K562 (cell line): ENCODE data around the gene NOTO. TPM values are rescaled to one million over a fixed set of nuclear protein-coding genes. Genes with fewer than 3 reads are reported as not detected.
A peak's percentile ranks its signal among the peaks of the same experiment; 100 is the strongest.

Experiments used
- CAMTA2 ChIP-seq: fragments of 250-450 bp; sonication (Bioruptor Pico); conservative IDR thresholded peaks from 2 replicates; pipeline ENCODE4 v1.5.1; 2022
- CBX2 ChIP-seq: fragments of 200-600 bp; sonication (generic); IDR thresholded peaks from one replicate; pipeline ENCODE4 v1.6.1; 2012; ENCODE audit warnings: mild to moderate bottlenecking, low read length, inconsistent platforms; ENCODE audit not compliant: insufficient read depth, poor library complexity, severe bottlenecking
- CREB1 ChIP-seq, 2 experiments: sonication (generic) in 1 of 2; formaldehyde crosslinking in 1 of 2; IDR thresholded peaks; 2 replicates each; pipeline versions ENCODE4 v1.6.1 to v1.8.0; 2012 to 2022; ENCODE audit warnings: inconsistent platforms in 1 of 2, mild to moderate bottlenecking in 1 of 2, missing genetic modification reagents in 1 of 2, moderate library complexity in 1 of 2
- MAFG ChIP-seq: fragments of 450-650 bp; conservative IDR thresholded peaks from 2 replicates; pipeline ENCODE4 v1.6.1; 2016; ENCODE audit warnings: missing genetic modification characterization, missing compliant biosample characterization
- MCM7 ChIP-seq, 2 experiments: fragments of 450-650 bp; IDR thresholded peaks; 2 replicates each; pipeline ENCODE4 v1.6.1; 2016 to 2018
- MXI1 ChIP-seq: IDR thresholded peaks from 2 replicates; pipeline ENCODE4 v1.6.1; 2011; ENCODE audit warnings: low read depth, mild to moderate bottlenecking, improper control_type of control experiment, low read length
- NCOA2 ChIP-seq, 2 experiments: fragments of 450-650 bp; IDR thresholded peaks; 2 replicates each; pipeline ENCODE4 v1.6.1; 2018; ENCODE audit warnings: mild to moderate bottlenecking in 2 of 2, moderate library complexity in 1 of 2; ENCODE audit not compliant: partially characterized antibody in 2 of 2
- NEUROD1 ChIP-seq: fragments of 150-350 bp; IDR thresholded peaks from 2 replicates; pipeline ENCODE4 v1.6.1; 2014; ENCODE audit warnings: borderline replicate concordance, low read length, low read depth; ENCODE audit not compliant: partially characterized antibody
- PML ChIP-seq: IDR thresholded peaks from 2 replicates; pipeline ENCODE4 v1.6.1; 2012; ENCODE audit warnings: low read length, inconsistent platforms
- RCOR1 ChIP-seq, 2 experiments: IDR thresholded peaks; 2 replicates each; pipeline ENCODE4 v1.6.1; 2012; ENCODE audit warnings: low read depth in 2 of 2, low read length in 2 of 2, borderline replicate concordance in 1 of 2, improper control_type of control experiment in 1 of 2
- SMARCA5 ChIP-seq: fragments of 450-650 bp; IDR thresholded peaks from 2 replicates; pipeline ENCODE4 v1.6.1; 2016
- SNIP1 ChIP-seq: fragments of 450-650 bp; IDR thresholded peaks from 2 replicates; pipeline ENCODE4 v1.7.1; 2017; ENCODE audit warnings: low read depth, mild to moderate bottlenecking
- SRSF7 ChIP-seq: fragments of 200-400 bp; formaldehyde crosslinking; optimal IDR thresholded peaks from 2 replicates; pipeline ENCODE3; 2017; ENCODE audit warnings: mild to moderate bottlenecking, low read depth, low read length
- SRSF9 ChIP-seq: fragments of 200-400 bp; formaldehyde crosslinking; IDR thresholded peaks from 2 replicates; pipeline ENCODE4 v1.6.1; 2017; ENCODE audit warnings: low read depth, low read length, borderline replicate concordance
- TRIM24 ChIP-seq, 2 experiments: fragments of 450-650 bp; IDR thresholded peaks; 2 replicates each; pipeline ENCODE4 v1.6.1; 2016
- ZFP1 ChIP-seq: fragments of 450-650 bp; formaldehyde crosslinking; IDR thresholded peaks from 2 replicates; pipeline ENCODE4 v1.4.0; 2020; ENCODE audit warnings: mild to moderate bottlenecking, mixed read lengths
- ZNF3 ChIP-seq: fragments of 250-450 bp; sonication (Bioruptor Pico); IDR thresholded peaks from 2 replicates; pipeline ENCODE4 v1.5.0; 2021; ENCODE audit warnings: mild to moderate bottlenecking, moderate library complexity
- ZNF354B ChIP-seq: fragments of 250-450 bp; sonication (Bioruptor Pico); IDR thresholded peaks from 2 replicates; pipeline ENCODE4 v1.4.0; 2020
- ZNF444 ChIP-seq: fragments of 250-450 bp; sonication (Bioruptor Pico); IDR thresholded peaks from 2 replicates; pipeline ENCODE4 v1.4.0; 2020; ENCODE audit warnings: mild to moderate bottlenecking, moderate library complexity
- ZNF583 ChIP-seq: fragments of 250-450 bp; sonication (Bioruptor Pico); IDR thresholded peaks from 2 replicates; pipeline ENCODE4 v1.4.0; 2020
- ZNF589 ChIP-seq: fragments of 200-800 bp; sonication (Bioruptor generic); IDR thresholded peaks from 2 replicates; pipeline ENCODE4 v1.6.1; 2016; ENCODE audit warnings: low read depth, missing genetic modification characterization, missing compliant biosample characterization
- polyA plus RNA-seq, 8 experiments: library from polyadenylated mRNA; depleted of rRNA in 4 of 8; stranded (reverse) in 5 of 8; unstranded in 3 of 8; fragments of >200 nt; fragmentation: Nextera tagmentation in 2 of 8; fragmentation: Illumina TruSeq in 1 of 8; extraction: Ambion mirVana in 2 of 8; extraction: Trizol in 1 of 8; gene quantifications; 2 replicates each; pipeline versions ENCODE4 v1.2.1 to v1.2.3, GENCODE V29; 2011 to 2014; ENCODE audit warnings: inconsistent platforms in 1 of 8, missing spikeins in 1 of 8
- total RNA-seq, 7 experiments: library from RNA; depleted of rRNA in 6 of 7; stranded (reverse); fragments of >200 nt in 6 of 7; fragmentation: Illumina TruSeq in 2 of 7; extraction: Trizol in 2 of 7; gene quantifications; 2 replicates each; pipeline versions ENCODE4 v1.2.1 to v1.2.3, GENCODE V29; 2011 to 2021; ENCODE audit warnings: low replicate concordance in 1 of 7
- TF ChIP-seq, protein P1 (sequence below): fragments of 250-450 bp; sonication (Bioruptor Pico); IDR thresholded peaks from 2 replicates; pipeline ENCODE4 v1.9.0; 2021; ENCODE audit warnings: mild to moderate bottlenecking, inconsistent platforms
- TF ChIP-seq, protein P2 (sequence below): fragments of 450-650 bp; formaldehyde crosslinking; IDR thresholded peaks from 2 replicates; pipeline ENCODE4 v1.4.0; 2020; ENCODE audit warnings: mild to moderate bottlenecking, moderate library complexity
- TF ChIP-seq, protein P3 (sequence below): sonication (generic); formaldehyde crosslinking; IDR thresholded peaks from 2 replicates; pipeline ENCODE4 v1.8.1; 2023; ENCODE audit warnings: mild to moderate bottlenecking, missing genetic modification reagents

Gene NOTO
- total and polyA plus RNA-seq, 9 of the 15 experiments (the other 6 are each of a cell fraction or from before 2014, with no cell fraction given), result not detected

DNA sequence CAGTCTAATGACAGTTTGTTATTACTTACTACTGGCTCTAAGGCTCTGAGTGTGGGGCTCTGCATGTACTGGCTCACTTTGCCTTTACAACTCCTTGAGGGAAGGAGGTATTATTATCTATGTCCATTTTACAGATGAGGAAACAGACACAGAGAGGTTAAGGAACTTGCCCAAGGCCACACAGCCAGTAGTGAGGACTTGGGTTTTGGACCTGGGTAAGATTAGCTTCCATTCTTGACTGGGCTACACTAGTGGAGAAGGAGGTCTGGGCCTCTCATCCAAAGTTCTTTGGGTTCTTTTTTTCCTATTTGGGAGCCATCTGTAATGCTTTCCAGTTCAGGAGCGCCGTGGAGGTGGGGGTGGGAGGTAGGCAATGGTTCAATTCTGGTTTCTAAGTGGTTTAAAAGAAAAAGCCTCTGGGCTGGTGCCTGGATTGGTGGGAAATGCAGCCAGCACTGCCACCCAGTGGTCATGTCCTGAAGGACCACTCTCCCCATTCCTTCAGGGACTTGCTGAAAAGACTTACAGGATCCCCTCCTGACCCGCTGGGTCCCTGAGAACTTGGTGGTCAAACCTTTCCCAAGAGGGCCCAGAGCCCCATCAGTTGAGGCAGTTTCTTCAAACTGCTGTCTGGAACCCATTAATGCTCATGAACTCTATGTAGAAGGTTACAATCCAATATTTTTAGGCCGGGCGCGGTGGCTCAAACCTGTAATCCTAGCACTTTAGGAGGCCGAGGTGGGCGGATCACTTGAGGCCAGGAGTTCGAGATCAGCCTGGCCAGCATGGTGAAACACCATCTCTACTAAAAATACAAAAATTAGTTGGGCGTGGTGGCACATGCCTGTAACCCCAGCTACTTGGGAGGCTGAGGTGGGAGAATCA is 38.6 kb upstream of the NOTO start (continued):
- TF ChIP-seq NCOA2 (IDR thresholded peaks at IDR 0.05; ENCODE audit: partially characterized antibody in 2 of 2), result no peak
- TF ChIP-seq SRSF7, result no peak
- TF ChIP-seq, protein P1, sequence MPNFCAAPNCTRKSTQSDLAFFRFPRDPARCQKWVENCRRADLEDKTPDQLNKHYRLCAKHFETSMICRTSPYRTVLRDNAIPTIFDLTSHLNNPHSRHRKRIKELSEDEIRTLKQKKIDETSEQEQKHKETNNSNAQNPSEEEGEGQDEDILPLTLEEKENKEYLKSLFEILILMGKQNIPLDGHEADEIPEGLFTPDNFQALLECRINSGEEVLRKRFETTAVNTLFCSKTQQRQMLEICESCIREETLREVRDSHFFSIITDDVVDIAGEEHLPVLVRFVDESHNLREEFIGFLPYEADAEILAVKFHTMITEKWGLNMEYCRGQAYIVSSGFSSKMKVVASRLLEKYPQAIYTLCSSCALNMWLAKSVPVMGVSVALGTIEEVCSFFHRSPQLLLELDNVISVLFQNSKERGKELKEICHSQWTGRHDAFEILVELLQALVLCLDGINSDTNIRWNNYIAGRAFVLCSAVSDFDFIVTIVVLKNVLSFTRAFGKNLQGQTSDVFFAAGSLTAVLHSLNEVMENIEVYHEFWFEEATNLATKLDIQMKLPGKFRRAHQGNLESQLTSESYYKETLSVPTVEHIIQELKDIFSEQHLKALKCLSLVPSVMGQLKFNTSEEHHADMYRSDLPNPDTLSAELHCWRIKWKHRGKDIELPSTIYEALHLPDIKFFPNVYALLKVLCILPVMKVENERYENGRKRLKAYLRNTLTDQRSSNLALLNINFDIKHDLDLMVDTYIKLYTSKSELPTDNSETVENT (CRISPR knock-in tag), result no peak
- no peak for TF ChIP-seq SNIP1
- no peak for TF ChIP-seq ZNF583
- no peak for TF ChIP-seq TRIM24 (IDR thresholded peaks at IDR 0.05)
- TF ChIP-seq PML, result no peak
- TF ChIP-seq ZNF444 (CRISPR knock-in tag), result no peak
- no peak for TF ChIP-seq ZNF3
- TF ChIP-seq, protein P2, sequence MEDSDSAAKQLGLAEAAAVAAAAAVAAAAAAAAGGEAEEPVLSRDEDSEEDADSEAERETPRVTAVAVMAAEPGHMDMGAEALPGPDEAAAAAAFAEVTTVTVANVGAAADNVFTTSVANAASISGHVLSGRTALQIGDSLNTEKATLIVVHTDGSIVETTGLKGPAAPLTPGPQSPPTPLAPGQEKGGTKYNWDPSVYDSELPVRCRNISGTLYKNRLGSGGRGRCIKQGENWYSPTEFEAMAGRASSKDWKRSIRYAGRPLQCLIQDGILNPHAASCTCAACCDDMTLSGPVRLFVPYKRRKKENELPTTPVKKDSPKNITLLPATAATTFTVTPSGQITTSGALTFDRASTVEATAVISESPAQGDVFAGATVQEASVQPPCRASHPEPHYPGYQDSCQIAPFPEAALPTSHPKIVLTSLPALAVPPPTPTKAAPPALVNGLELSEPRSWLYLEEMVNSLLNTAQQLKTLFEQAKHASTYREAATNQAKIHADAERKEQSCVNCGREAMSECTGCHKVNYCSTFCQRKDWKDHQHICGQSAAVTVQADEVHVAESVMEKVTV (CRISPR knock-in tag), result peak; percentile 66; the same call in 1 of the 2 replicates
- TF ChIP-seq SMARCA5, result peak; percentile 91
- TF ChIP-seq ZFP1 (CRISPR knock-in tag), result no peak
- peak in 1 of 2 experiments; percentile 33; a peak in 2 of 4 replicates for TF ChIP-seq RCOR1 (IDR thresholded peaks at IDR 0.05; ENCODE audit: borderline replicate concordance in 1 of 2, low read depth in 2 of 2, low read length in 2 of 2)
- no peak for TF ChIP-seq CREB1 (IDR thresholded peaks at IDR 0.05)
- TF ChIP-seq CREB1 (CRISPR knock-in tag; IDR thresholded peaks at IDR 0.05), result no peak
- TF ChIP-seq MCM7 (IDR thresholded peaks at IDR 0.05), result no peak
- no peak for TF ChIP-seq SRSF9
- TF ChIP-seq, protein P3, sequence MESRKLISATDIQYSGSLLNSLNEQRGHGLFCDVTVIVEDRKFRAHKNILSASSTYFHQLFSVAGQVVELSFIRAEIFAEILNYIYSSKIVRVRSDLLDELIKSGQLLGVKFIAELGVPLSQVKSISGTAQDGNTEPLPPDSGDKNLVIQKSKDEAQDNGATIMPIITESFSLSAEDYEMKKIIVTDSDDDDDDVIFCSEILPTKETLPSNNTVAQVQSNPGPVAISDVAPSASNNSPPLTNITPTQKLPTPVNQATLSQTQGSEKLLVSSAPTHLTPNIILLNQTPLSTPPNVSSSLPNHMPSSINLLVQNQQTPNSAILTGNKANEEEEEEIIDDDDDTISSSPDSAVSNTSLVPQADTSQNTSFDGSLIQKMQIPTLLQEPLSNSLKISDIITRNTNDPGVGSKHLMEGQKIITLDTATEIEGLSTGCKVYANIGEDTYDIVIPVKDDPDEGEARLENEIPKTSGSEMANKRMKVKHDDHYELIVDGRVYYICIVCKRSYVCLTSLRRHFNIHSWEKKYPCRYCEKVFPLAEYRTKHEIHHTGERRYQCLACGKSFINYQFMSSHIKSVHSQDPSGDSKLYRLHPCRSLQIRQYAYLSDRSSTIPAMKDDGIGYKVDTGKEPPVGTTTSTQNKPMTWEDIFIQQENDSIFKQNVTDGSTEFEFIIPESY (CRISPR knock-in tag), result no peak
- TF ChIP-seq CBX2, result no peak
- no peak for TF ChIP-seq MAFG (tag)
- TF ChIP-seq ZNF589 (CRISPR knock-in tag), result no peak
- TF ChIP-seq ZNF354B (CRISPR knock-in tag), result no peak
- no peak for TF ChIP-seq MXI1
- TF ChIP-seq CAMTA2 (CRISPR knock-in tag), result no peak
- no peak for TF ChIP-seq NEUROD1
